Stimulated activated CD4-positive, alpha-beta T cell treated with anti-CD3 and anti-CD28 coated beads, TNF-alpha, amount 100 ng/mL, for 1 hour (primary cell): ENCODE results near the gene EPHB1.
"Not testable (repeated sequence)": the region's sequence is repeated elsewhere in the genome, so short reads cannot be mapped to it uniquely, and the experiment has no call there.

Experiments
- DNase-seq, 3 donors: peaks; one replicate each; pipeline ENCODE4 v3.0.0-alpha.2; 2020; ENCODE audit warnings: low read depth in 3 of 3, low spot score in 1 of 3

The EPHB1 gene

GRCh38 chr3:135034291-135034768 is 239.3 kb downstream of the EPHB1 start:
- DNase-seq = no peak

- no peak for DNase-seq
These were observed 239.9 kb downstream of the EPHB1 start for GRCh38 chr3:135034891-135035440.

- DNase-seq = no peak
These were observed 243.1 kb downstream of the EPHB1 start for GRCh38 chr3:135038186-135038585.

GRCh38 chr3:135039536-135039935 is 244.5 kb downstream of the EPHB1 start:
- DNase-seq = not testable (repeated sequence)

- DNase-seq = no peak
These were observed 245.5 kb downstream of the EPHB1 start for GRCh38 chr3:135040321-135041240.

GRCh38 chr3:135041601-135042000 is 246.5 kb downstream of the EPHB1 start:
- DNase-seq = no peak

GRCh38 chr3:135047061-135047460 is 252.0 kb downstream of the EPHB1 start:
- no peak for DNase-seq

GRCh38 chr3:135050536-135050935 is 255.5 kb downstream of the EPHB1 start:
- no peak for DNase-seq

GRCh38 chr3:135051409-135051973 is 256.4 kb downstream of the EPHB1 start:
- no peak for DNase-seq

- no peak for DNase-seq
These were observed 260.4 kb downstream of the EPHB1 start for GRCh38 chr3:135055449-135055848.

- no peak for DNase-seq
These were observed 261.1 kb downstream of the EPHB1 start for GRCh38 chr3:135056084-135056730.

GRCh38 chr3:135056733-135057310 is 261.8 kb downstream of the EPHB1 start:
- DNase-seq = no peak

GRCh38 chr3:135057996-135058395 is 262.9 kb downstream of the EPHB1 start:
- no peak for DNase-seq

- no peak for DNase-seq
These were observed 264.5 kb downstream of the EPHB1 start for GRCh38 chr3:135059580-135059979.

GRCh38 chr3:135066844-135067727 is 272.0 kb downstream of the EPHB1 start:
- DNase-seq = not testable (repeated sequence)

GRCh38 chr3:135068011-135068410 is 273.0 kb downstream of the EPHB1 start:
- no peak for DNase-seq

- no peak for DNase-seq
These were observed 274.3 kb downstream of the EPHB1 start for GRCh38 chr3:135069406-135069805.

- DNase-seq = no peak
These were observed 276.4 kb downstream of the EPHB1 start for GRCh38 chr3:135071483-135071882.

- no peak for DNase-seq
These were observed 277.4 kb downstream of the EPHB1 start for GRCh38 chr3:135072431-135072830.

- no peak for DNase-seq
These were observed 280.1 kb downstream of the EPHB1 start for GRCh38 chr3:135075157-135075556.
